AG04450 (cell line): Measurements from ENCODE around the gene DACH1. TPM values are rescaled to one million over a fixed set of nuclear protein-coding genes. Genes with fewer than 3 reads are reported as not detected.

Experiments
- CTCF ChIA-PET: fragments of 300-600, 350-600 bp; formaldehyde crosslinking; extraction: SDS; loops from one replicate; lab custom pipeline; 2022; ENCODE audit warnings: antibody characterized with exemption, inconsistent platforms; lab: Charles Lee
- POLR2A ChIA-PET: fragments of 350-600 bp; formaldehyde crosslinking; extraction: SDS; loops from one replicate; lab custom pipeline; 2021; ENCODE audit warnings: antibody characterized with exemption, inconsistent platforms; lab: Yijun Ruan, JAX
- DNase-seq: peaks from one replicate; pipeline ENCODE4 v3.0.0-alpha.2; 2011; ENCODE audit warnings: low read depth, low spot score
- H3K27ac ChIP-seq: one replicate; pipeline ENCODE4 v1.5.1; 2012; ENCODE audit warnings: low read depth, low read length, control low read depth
- H3K27me3 ChIP-seq: one replicate; pipeline ENCODE4 v1.6.0; 2012; ENCODE audit warnings: low read length; ENCODE audit not compliant: control insufficient read depth, insufficient read depth
- H3K4me3 ChIP-seq: 2 replicates; pipeline ENCODE4 v1.5.1; 2011; ENCODE audit warnings: mild to moderate bottlenecking, low read depth, low read length, control low read depth
- H3K9me3 ChIP-seq: 2 replicates; pipeline ENCODE4 v1.5.1; 2012; ENCODE audit warnings: low read length; ENCODE audit not compliant: control insufficient read depth, insufficient read depth
- CTCF ChIP-seq: IDR thresholded peaks from 2 replicates; pipeline ENCODE4 v1.5.1; 2011; ENCODE audit warnings: low read depth, low read length, control low read depth, inconsistent platforms
- polyA plus RNA-seq: library from polyadenylated mRNA; depleted of rRNA; stranded (reverse); fragments of >200 nt; gene quantifications from 2 replicates; pipeline ENCODE4 v1.2.3, GENCODE V29; 2011

DACH1 gene
- polyA plus RNA-seq, 1 experiment: 0.10 TPM

DNA sequence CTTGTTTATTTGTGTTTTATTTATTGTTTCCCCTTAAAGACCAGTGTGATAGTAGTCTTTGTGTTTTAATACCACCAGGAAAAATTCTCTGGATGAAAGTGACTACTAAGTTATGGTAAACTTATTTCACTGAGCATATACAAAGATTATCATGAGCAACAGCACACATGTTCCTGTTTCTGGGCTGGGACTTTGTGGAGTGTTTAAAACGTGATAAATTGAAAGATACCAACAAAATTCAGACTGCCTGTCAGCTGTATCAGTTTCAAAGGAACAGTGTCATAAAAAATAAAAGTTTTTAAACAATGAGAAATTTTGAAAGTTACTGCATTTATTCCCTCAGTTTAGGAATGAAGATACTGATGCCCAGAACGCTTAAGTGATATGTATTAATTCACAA is 259.4 kb downstream of the DACH1 start:
- no peak for TF ChIP-seq CTCF
- Histone ChIP-seq H3K27me3 (no peaks in the 10 kb centered on the region), H3K27ac (no peak overlapping the region), H3K4me3 (no peak overlapping the region), H3K9me3 (no peaks in the 10 kb centered on the region)
- no peak for DNase-seq
- ChIA-PET CTCF (no interaction called here), POLR2A (no interaction called here)

- POLR2A ChIA-PET: no interaction called here
- Histone ChIP-seq H3K4me3 (no peak overlapping the region), H3K27me3 (no peaks in the 10 kb centered on the region), H3K9me3 (no peaks in the 10 kb centered on the region), H3K27ac (no peak overlapping the region)
- no peak for TF ChIP-seq CTCF
- CTCF ChIA-PET: no interaction called here
- no peak for DNase-seq
Measured at GRCh38 chr13:71606818-71607217, 260.2 kb downstream of the DACH1 start.

- DNase-seq: no peak
- TF ChIP-seq CTCF: no peak
- H3K27me3 ChIP-seq: no peaks in the 10 kb centered on the region
- H3K9me3 ChIP-seq: no peaks in the 10 kb centered on the region
- ChIA-PET POLR2A (no interaction called here), CTCF (no interaction called here)
- no peak overlapping the region for H3K4me3 ChIP-seq
- H3K27ac ChIP-seq: no peak overlapping the region
Measured at GRCh38 chr13:71605744-71606143, 261.3 kb downstream of the DACH1 start.

GRCh38 chr13:71603255-71603654 is 263.7 kb downstream of the DACH1 start:
- ChIA-PET POLR2A (no interaction called here), CTCF (no interaction called here)
- no peak overlapping the region for H3K4me3 ChIP-seq
- no peaks in the 10 kb centered on the region for H3K9me3 ChIP-seq
- H3K27me3 ChIP-seq: no peaks in the 10 kb centered on the region
- no peak for TF ChIP-seq CTCF
- no peak overlapping the region for H3K27ac ChIP-seq
- DNase-seq: no peak

DNA sequence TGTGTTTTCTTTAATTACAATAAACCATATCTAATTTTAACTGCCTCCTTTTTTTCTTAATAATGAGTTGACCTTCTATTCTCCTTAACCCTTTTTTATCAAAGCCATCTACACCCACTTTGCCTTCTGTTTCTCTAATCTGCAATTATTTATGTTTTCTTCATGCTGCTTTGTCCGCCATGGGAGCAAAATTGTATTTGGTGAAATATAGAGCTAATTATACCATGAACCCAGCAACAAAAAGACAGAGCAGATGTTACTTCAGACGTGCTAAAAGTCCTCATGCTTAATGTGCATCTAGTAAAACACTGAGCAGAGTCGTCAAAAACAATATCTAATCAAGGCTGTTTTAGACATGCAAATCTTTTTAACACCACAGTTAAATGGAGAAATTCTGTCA is 264.7 kb downstream of the DACH1 start:
- Histone ChIP-seq H3K27ac (no peak overlapping the region), H3K4me3 (no peak overlapping the region), H3K9me3 (no peaks in the 10 kb centered on the region), H3K27me3 (no peaks in the 10 kb centered on the region)
- POLR2A ChIA-PET: no interaction called here
- CTCF ChIA-PET: no interaction called here
- no peak for DNase-seq
- TF ChIP-seq CTCF: no peak
